Retinal pigment epithelial cell (primary cell): ENCODE measurements around the gene MAST4.

ENCODE experiments used
- DNase-seq: peaks from one replicate; pipeline ENCODE4 v3.0.0-alpha.2; 2010; ENCODE audit warnings: low read depth
- H3K4me3 ChIP-seq: 2 replicates; pipeline ENCODE4 v1.5.1; 2011; ENCODE audit warnings: mild to moderate bottlenecking, low read length, control low read depth, moderate library complexity
- TF ChIP-seq, protein P1 (sequence below): conservative IDR thresholded peaks from 2 replicates; pipeline ENCODE4 v1.5.1; 2011; ENCODE audit warnings: low read depth, low read length, control low read depth, inconsistent platforms

Gene MAST4

DNA sequence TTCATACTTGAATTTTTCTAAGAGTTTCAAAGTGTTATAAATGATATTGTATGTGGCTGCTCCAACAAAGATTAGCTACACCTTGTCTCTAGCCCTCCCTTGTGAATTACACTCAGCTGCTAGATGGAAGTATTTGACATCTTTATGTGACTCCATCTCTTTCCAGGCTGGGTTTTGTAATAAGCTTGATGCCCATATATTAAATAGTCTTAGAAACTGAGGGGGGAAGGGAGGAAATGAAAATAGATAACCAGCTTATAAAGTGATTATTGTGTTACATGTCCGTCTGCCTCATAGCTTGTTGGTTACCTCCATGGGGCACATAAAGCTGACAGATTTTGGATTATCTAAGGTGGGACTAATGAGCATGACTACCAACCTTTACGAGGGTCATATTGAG is 537.0 kb downstream of the MAST4 start:
- DNase-seq: no peak
- TF ChIP-seq, protein P1, sequence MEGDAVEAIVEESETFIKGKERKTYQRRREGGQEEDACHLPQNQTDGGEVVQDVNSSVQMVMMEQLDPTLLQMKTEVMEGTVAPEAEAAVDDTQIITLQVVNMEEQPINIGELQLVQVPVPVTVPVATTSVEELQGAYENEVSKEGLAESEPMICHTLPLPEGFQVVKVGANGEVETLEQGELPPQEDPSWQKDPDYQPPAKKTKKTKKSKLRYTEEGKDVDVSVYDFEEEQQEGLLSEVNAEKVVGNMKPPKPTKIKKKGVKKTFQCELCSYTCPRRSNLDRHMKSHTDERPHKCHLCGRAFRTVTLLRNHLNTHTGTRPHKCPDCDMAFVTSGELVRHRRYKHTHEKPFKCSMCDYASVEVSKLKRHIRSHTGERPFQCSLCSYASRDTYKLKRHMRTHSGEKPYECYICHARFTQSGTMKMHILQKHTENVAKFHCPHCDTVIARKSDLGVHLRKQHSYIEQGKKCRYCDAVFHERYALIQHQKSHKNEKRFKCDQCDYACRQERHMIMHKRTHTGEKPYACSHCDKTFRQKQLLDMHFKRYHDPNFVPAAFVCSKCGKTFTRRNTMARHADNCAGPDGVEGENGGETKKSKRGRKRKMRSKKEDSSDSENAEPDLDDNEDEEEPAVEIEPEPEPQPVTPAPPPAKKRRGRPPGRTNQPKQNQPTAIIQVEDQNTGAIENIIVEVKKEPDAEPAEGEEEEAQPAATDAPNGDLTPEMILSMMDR: no peak
- H3K4me3 ChIP-seq: no peak overlapping the region

DNA sequence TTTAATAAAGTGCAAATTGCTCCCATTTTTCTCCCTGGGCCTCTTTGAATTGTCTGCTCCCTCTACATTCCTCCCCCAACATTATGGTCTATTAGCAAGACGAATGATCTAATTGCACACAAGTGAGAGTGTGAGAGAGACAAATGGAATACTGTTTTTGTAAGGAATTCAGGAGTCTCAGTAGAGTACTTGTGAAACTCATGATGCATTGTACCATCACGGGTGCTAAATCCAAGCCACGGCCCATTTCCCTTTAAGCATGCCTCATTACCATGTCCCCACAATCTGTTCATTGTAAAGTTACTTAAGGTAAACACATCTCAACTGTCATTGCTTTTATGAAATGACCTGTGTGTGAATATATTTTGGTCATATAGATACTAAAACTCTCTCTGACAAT is 537.6 kb downstream of the MAST4 start:
- no peak for DNase-seq

DNA sequence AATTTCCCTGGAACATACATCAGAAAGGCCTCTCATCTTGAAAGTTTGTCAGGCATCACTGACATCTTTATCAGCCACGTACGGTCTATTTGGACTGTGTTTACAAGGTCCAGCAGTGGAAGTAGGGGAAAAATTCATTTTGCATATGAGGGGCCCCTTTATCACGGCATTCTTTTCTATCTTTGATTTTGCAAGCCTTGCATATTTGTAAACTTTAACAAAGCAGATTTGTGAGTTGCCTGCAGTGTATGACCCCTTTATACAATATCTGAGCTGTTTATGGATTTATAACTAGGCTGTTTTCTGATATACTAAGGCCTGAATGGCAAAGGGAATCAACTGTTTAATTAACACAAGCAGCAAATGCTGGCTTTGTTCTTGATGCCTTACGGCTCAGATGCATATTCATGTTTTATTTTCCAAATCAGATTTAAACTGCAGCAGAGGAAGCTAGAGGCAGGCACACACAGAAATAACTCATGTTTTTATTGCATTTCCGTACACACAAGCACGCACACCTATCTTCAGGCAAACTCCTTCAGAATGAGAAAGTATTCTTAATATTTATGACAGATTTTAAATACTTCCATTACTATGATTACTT is 539.3 kb downstream of the MAST4 start:
- TF ChIP-seq, protein P1: no peak
- H3K4me3 ChIP-seq: no peak overlapping the region
- DNase-seq: no peak

More for the DNA sequence above, 537.6 kb downstream of the MAST4 start:
- TF ChIP-seq, protein P1: no peak
- no peak overlapping the region for H3K4me3 ChIP-seq

DNA sequence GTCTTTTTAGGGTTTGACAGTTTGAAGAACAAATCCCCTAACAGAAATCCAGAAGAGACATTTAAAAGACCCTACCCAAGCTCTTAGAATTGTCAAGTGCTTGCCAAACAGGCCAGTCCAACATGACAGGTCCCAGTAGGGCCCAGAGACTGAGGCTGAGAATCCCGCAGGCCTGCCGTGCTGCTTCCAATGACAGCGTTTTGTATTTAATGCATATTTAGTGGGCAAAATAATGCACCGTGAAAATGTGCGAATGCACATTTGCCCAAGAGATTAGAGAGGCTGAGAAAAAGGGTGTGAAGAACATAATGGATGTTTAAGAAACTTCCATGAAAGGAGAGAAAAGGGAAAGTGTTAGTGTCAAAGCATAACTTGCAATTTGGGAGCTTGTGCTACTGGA is 542.8 kb downstream of the MAST4 start:
- no peak for DNase-seq
- TF ChIP-seq, protein P1: no peak
- H3K4me3 ChIP-seq: no peak overlapping the region

DNA sequence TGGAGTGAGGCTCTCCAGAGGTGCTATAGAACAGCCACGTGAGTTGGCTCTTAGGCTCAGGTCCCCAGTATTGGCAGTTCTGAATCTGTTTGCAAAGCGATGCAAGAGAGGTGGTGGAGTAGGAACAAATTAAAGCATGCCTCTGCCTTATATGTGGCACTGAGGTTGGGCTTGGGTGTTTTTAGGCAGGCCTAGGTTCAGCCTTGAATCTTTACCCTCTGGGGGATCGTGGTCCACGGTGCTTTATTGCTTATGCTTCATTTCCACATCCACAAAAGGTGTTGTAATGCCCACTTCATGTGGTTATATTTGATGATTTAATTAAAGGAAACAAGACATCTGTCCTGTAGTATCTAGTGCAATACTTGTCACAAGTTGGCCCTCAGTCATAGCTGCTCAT is 544.2 kb downstream of the MAST4 start:
- H3K4me3 ChIP-seq: no peak overlapping the region
- no peak for DNase-seq
- TF ChIP-seq, protein P1: no peak

DNA sequence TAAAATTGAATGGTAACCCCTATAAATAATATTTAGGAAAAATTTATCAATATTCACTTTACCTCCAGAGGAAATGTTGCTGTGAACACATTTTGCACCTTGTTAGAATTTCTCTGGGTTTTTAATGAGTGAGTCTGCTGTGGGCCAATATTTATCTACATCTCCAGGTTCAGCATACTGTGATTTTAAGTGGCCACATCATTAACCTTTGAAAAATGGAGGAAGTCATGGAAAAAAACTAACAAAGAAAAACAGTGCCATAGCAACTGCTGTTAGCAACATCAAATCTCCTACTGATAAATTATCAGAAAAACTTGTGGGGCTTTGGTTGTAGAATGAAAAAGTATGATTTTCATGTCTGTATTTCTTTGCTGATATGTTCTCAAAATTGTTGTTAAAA is 545.5 kb downstream of the MAST4 start:
- no peak for DNase-seq
- TF ChIP-seq, protein P1: no peak
- no peak overlapping the region for H3K4me3 ChIP-seq

DNA sequence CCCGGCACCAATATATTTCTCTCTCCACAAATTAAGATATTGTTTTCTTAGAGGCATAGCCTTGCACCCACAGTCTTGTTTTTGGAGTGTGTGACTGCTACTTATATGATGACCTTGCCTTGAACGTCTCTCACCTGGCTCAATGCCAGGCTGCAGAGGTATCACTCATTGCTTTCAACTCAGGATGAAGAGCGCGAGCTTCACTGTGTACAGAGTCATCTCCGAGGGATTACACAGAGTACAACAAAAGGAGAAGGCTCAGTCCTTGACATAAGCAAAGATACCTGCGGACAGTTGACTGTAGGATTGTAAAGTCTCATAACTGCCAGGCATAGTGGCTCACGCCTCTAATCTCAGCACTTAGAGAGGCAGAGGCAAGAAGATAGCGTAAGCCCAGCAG is 546.6 kb downstream of the MAST4 start:
- no peak for DNase-seq
- H3K4me3 ChIP-seq: no peak overlapping the region
- TF ChIP-seq, protein P1: no peak
